Stimulated activated naive CD8-positive, alpha-beta T cell treated with anti-CD3 and anti-CD28 coated beads, Interleukin-15, Interleukin-2, amounts not matched to agents 100 U/mL and 50 U/mL, for 24 hours (primary cell): ENCODE measurements around the gene RASL10A.

Source experiments
- ATAC-seq: fragments of 150-1000 bp; cut with Tn5 transposase; one replicate; pipeline ENCODE4 v1.10.0; 2021
- DNase-seq: peaks from one replicate; pipeline ENCODE4 v3.0.0; 2021

RASL10A gene

DNA sequence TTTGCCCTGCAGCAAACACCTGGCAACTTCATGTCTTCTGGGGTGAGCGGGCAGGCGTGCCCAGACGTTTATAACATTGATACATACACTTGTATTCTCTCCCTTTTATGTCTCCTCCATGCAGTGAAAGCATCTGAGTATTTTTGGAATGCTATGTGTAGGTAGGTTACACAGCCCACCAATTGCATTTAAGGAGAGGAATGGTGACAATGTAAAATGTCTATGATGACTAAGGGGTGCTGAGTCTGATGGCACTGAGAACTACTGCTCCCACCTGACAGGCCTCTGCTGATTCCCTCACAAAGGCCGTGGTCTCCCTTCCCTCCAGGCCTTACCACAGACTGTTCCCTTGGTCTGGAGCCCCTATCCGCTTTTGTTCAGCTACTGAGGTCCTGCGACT, 22.9 kb upstream of the RASL10A start:
- DNase-seq (no peak), ATAC-seq (no peak)

DNA sequence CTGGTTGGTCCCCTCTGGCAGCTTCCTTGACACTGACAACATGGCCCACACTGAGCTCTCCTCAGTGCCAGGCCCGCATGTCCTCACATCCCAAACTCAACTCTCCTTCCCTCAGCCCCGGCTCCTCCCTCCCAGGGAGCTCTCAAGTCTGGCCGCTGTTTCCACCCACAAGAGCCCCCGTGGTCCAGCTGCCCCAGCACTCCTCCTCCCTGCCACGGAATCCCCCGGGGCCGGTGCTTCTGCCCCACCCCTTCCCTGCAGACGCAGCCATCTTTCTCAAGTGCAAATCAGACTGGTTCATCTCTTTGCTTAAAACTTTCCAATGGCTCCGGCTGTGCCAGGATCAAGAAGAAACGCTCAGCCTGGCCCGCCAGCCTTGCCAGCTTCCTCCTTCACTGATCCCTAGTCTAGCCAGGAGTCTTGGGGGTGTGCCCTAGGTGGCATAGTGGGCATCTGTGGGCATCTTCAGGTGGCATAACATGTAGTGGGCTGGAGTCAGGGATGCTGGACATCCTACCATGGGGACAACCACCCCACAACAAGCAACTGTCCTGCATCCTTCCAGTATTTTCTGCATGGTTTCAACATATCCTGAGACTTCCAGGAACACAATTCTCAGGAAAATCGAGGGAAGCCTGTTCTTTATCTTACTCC, 22.3 kb upstream of the RASL10A start:
- no peak for ATAC-seq
- no peak for DNase-seq

DNA sequence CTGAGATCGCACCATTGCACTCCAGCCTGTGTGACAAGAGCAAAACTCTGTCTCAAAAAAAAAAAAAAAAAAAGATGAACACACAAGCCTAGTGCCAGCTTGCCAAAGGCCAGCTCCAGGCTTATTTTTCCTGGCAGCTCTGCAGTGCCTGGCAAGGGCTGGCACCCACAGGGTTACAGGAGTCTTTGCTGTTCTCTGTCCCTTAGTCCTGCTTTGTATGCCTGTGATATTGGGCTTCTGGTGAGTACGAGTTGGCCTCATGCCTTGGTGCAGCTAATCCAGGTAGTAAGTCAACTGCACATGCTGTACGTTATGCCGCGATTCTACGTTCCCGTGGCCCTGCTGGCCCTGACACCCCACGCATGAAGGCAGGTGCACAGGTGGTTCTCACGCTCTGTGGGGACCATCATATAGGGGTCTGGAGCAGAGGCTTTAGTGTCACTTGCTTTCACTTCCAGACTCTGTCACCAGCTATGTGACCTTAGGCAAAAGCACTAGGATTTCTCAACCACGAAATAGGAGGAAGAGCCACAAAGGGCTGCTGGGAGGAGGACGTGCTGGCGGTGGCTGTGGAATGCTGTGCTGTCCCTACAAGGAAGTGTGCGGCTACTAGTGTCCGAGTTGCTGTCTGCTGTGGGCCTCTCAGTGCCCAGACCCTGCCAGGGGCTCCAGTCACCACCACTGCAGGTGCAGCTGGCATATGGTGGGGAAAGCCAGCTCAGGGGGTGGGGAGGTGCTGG, 21.4 kb upstream of the RASL10A start:
- no peak for DNase-seq
- ATAC-seq: no peak

DNA sequence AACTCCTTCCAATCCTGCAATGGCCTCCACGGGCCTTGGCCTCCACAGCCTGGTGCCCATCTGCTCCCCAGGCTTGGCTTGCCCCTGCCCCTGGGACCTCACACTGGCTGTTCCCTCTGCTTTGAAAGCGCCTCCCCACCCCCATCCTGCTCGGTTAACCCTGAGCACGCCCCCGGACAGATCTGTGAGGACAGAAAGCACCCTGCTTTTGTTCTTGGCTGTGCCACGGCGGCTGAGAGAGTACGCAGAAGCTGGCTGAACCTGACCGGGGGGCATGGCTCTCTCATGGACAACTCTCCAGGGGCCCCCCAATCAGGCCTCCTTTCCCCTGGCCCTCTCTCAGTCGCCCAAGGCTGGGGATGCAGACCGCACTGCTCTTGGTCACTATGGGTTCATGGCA, 20.2 kb upstream of the RASL10A start:
- ATAC-seq: no peak

DNA sequence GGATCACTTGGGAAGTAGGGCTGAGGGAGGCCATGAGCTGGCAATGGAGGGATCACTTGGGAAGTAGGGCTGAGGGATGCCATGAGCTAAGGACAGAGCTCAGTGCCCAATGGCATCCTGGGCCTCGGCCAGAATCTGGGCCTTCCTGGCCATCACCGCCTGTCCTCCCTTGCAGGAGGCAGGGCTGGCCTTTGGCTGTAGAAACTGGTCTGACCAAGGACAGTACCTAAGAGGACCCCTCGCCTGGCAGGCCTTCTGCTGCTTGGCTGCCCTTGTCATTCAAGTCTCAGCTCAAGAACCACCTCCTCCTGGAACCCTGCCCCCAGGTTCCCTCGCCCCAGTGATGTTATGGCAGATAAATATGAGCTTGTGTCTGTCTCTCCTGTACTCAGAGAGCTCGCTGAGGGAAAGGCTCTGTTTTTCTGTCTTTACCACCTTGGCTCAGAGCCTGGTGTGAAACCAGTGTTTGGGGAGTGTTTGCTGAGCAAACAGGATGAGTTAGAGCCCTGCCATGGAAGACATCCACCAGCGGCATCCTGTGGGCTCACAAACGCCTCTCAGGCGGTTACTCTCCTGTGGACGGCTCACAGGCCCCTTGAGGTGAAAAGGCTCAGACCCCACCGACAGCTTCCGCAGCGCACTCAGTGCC, 19.3 kb upstream of the RASL10A start:
- DNase-seq: no peak
- no peak for ATAC-seq

More for the DNA sequence above, 20.2 kb upstream of the RASL10A start:
- no peak for DNase-seq

DNA sequence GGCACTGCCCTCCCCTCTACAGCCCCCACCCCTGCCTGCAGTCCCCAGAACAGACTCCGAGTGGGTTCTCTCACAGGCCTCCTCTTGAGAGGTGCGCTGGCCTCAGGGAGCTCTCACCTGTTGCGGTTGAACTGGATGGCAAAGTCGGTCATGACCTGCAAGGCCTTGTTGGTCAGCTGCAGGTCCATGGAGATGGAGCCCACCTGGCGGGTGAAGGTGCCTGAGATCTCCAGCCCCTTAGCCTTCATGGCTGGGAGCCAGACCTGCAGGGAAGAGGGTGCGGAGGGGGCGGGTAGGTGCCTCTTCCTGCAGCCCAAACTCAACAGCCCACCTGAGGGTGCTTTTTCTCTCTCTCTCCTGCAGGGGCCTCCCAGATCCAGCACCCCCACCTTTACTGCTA, 18.7 kb upstream of the RASL10A start:
- no peak for DNase-seq
- ATAC-seq: no peak

DNA sequence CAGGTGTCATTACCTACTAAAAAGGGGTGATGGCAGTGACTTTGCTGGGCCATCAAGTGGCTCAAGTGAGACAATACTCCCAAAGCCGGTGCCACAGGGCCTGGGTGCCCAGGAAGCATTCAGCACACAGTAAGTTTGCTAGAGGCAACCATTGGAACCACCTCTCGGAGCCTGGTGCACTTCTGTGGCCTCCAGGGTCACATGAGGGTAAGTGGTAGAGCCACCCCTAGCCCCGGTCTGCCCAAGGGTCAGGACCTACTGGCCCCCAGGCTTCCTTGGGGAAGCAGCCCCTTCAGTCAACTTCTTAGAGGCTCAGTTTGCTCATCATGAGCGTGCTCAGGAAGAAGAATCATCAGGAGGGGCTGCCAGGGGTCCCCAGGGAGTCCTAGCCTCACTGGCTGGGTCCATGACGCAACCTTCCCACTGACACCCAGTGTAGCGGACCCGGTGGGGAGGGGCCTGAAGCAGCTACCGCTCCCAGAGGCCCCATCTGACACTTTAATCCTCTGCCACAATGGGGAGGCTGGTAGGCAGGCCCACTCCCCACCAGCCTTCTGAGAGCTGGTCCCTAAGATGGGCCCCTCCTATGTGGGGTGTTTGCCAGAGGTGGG, 17.5 kb upstream of the RASL10A start:
- DNase-seq (no peak), ATAC-seq (no peak)

DNA sequence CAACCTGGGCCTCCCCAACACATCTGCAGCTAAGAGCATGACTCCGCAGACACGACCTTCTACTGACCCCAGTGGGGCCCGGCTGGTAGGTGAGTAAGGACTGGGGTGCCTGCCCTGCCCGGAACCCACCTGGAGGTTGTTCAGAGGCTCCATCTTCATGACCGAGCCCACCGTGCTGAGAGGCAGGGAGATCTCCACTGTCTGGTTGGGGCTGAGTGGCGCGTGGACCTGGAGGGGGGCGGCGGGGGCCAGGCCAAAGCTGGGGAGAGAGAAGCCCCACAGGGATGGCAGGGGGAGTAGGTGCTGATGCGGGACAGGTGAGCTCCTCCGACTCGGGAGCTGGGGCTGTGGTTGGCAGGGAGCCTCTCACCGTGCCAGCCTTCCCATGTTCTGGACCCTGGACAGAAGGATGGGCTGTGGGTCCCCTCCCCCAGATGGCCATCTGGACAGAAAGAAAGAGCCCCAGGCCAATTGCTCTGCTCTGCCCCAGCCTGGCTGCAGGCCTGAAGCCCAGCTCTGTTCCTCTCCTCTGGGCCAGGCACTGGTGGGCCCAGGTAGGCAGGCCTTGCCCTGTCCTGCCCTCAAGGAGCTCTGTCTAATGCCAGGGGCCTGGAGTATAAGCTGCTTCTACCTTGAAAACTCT, 16.3 kb upstream of the RASL10A start:
- DNase-seq (no peak), ATAC-seq (no peak)

DNA sequence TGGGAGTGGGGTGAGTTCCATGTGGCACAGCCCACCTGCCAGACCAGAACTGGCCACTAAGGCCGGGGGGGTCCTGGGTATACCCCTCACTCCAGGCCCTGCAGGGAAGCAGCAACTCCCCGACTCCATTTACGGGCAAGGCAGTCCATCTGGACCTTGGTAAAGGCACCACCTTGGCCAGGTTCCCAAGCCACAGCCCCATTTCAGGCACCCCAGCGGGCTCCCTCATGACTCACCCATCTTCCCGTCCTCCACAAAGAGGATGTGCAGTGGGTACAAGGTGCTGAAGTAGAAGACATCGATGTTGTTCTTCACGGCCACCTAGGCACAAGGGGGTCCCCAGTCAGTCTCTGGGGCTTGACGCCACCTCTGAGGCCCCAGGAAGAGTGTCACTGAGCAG, 15.7 kb upstream of the RASL10A start:
- DNase-seq: no peak

DNA sequence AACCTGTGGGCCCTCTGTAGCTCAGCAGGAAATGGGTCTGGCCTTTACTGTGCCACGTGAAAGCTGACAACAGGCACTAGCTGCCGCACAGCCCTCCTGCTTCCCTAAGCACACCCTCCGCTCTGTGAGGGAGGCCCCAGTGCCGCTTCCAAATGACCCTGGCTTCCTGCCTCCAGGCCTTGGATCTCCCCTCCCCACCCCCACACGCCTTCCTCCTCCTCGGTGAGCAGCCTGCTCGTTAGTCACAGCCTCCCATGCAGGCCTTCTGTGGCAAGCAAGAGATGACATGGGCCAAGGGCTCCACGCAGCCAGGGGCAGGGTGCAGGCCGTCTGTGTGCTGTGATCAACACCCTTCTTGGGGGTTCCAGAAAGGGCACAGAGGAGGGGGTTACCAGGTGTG, 15.3 kb upstream of the RASL10A start:
- ATAC-seq: no peak
- DNase-seq: no peak

More for the DNA sequence above, 15.7 kb upstream of the RASL10A start:
- ATAC-seq: no peak

DNA sequence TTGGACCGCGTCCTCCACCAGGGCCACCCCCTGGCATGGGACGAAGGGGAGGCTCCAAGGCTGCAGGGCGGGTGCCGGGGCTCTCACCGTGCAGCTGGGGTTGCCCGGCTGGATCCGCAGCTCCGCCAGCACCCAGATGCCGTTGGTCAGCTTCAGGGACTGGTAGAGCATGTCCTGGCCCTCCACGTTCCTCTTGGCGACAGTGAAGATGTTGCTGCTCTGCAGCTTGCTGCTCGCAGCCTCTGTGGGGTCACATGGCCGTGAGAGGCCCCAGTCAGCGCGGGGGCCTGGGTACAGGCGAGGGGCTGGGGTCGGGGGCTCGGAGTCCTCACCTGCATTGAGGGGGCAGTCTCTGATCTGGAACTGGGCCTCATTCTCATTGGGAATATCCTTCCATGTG, 14.8 kb upstream of the RASL10A start:
- DNase-seq (no peak), ATAC-seq (no peak)

DNA sequence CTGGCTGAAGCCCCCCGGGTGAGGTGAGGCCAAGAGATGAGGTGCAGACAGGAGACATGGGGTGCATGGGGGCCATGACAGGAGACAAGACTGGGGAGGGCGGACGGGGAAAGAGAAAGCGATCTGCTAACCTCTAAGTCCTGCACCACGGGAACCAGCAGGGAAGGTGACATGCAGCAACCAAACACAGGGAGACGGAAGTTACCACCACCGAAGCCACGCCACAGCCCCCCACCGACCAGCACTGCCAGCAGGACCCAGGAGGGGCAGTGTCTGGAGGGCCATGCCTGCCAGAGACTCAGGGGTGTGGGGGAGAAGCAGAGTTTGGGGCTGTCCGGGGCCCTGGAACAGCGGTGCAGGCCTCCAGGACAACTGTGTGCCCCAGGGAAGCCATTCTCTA, 14.1 kb upstream of the RASL10A start:
- no peak for ATAC-seq

DNA sequence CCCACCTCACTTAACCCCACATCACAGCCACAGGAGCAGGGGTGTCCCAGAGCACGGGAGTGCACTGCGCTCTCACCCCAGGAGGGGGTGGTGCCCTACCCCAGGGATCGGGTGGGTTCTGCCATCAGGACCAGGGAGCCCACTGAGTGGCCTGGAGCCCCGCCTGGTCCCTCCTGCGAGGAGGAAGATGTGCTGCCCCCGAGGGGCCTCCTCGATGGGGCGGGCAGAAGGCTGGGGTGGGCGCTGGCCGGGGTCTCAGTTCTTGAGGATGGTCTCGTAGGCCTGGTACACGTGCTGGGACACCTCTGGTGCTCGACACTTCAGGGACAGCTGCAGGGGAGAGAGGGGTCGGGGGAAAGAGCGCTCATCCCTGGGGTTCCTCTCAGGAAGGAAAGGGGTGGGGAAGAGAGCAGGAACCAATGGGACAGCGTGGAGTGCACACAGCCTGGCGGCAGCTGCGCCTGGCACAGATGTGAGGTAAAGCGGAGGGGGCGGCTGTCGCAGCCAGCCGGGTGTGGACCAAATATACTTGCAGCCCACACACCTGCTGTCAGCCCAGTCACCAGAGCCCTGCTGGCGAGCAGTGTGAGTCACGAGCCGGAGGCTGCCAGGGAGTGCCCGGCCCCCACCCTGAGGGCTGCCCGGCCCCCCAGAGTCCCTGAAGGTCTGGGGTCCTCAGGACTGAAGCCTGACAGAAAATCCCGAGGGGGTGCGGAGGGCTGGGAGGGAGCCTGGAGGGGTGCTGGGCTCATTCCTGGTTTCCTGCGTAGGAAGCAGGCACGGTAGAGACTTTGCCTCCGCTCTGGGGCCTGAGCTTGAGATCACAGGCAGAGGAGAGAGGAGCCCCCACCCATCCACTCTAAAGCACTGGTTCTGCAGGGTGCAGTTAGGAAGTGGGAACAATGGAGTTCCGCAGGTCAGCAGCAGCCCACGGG, 13.3 kb upstream of the RASL10A start:
- ATAC-seq (peak; percentile 12), DNase-seq (no peak)

More for the DNA sequence above, 14.1 kb upstream of the RASL10A start:
- no peak for DNase-seq

DNA sequence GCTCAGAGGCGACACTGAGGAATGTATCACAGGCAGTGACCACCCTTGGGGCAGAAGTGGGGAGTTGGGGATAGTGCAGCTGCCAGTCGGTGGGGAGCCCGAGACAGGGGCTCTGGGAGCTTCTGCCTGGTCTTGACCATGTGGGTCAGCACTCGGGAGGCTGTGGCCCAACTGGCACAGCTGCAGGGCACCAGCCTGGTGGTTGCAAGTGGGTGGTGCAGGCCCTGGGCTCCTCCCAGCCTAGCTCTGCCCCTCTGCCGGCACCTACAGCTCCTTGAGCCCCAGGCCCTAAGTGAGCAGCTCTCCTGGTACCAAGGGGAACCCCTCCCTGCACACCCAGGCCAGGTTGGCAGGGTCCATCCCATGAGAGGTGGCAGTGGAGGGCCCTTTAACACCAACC, 12.6 kb upstream of the RASL10A start:
- DNase-seq (no peak), ATAC-seq (no peak)

DNA sequence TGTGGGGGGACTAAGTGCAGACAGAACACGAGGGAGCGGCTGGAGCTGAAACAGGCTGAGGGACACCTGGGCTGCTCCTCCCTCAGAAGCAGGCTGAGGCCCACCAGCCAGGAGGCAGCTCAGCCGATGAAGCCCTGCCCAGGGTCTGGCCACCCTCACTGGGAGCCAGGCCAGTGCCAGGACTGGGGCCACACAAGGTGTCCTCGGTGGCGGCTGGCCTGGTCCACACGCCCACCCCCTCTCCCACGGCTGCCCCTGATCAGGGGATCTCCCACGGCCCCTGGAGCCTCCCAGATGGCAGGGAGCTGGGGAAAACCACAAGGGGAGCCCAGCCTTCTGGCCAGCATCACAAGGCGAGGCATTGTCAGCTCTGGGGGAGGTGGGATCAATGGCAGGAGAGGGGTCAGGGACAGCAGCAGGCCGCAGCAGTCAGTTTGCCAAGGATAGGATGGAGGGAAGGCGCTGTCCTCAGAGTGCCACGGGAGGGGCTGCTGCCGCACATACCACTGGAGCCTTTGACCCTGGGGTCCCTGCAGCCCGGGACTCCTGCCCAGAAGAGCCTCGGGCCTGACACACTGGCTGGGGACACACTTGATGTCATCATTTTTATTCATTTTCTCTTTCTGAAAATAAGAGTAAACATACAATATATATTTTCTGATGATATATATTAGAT, 11.7 kb upstream of the RASL10A start:
- ATAC-seq: no peak
- no peak for DNase-seq

DNA sequence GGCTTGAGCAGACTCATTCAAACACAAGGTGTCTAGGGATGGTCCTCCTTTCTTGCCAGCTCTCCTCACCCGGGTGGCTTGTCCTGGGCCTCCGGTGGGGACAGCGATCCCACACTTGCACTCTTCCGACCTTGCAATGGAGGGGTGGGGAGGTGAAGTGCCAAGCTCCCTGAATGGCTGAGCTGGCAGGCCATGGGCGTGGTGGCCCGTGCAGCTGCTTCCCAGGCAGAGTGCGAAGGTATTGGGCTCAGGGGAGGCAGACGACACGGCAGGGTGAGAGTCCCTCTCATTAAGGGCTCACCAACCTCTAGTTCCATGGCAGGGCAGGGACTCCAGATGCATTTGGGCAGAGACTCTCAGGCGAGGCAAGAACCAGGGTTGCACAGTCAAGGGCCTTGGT, 11.0 kb upstream of the RASL10A start:
- no peak for DNase-seq
- no peak for ATAC-seq

DNA sequence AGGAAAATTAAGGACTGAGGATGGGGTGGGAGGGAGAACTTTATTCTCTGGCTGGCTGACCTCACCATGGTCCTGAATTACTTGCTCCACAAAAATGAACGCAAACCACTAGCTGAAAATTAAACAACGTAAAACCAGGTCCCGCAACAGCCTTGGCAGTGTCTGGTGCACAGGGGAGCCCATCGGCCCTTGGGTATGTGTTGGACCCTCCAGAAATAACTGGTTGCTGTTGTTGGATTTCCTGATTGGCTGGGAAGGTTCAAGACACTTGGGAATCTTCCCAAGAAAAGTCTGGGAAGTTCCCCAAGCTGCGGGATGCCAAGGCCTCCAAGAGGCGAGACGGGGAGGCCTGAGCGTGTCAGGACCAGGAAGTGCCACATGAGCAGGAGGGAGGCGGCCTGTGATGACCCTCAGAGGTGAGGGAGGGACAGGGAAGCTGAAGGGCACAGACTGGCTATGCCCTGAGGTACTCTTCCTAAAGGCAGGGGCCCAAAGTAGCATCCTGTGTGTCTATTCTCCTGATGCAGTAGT, 10.4 kb upstream of the RASL10A start:
- DNase-seq: no peak
- ATAC-seq: no peak

DNA sequence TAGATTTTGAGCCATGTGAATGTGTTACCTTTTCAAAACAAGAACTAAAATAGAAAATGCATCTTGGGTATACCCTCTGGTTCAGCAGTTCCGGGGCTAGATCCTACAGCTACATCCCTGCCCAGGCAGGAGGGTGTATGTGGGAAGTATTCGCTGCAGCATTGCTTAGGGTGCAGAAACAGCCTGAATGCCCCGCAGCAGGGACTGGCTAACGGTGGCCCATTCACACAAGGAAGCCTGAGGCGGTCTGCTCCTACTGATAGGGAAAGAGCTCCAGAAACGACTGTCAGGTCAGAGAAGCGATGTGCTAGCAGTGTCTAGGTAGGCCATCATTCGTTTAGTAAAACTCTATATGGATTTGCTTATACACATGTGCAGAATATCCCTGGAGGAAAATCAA, 9.9 kb upstream of the RASL10A start:
- ATAC-seq (no peak), DNase-seq (no peak)

DNA sequence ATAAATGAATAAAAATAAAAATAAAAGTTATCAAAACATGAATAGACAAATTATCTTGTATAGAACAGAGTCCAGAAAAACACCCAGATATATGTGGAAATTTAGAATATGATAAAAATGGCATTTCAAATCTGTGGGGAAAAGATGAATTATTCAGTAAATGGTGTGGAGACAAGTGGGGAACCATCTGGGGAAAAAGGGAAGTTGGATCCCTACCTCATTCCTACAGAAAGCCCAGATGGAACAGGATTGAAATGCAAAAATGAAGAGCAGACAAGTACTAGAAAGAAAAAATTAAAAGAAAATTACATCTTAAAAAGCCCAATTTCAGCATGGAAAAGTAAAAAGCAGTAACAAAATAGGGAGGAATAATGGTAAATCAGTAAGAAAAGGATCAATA, 8.1 kb upstream of the RASL10A start:
- ATAC-seq (no peak), DNase-seq (no peak)

DNA sequence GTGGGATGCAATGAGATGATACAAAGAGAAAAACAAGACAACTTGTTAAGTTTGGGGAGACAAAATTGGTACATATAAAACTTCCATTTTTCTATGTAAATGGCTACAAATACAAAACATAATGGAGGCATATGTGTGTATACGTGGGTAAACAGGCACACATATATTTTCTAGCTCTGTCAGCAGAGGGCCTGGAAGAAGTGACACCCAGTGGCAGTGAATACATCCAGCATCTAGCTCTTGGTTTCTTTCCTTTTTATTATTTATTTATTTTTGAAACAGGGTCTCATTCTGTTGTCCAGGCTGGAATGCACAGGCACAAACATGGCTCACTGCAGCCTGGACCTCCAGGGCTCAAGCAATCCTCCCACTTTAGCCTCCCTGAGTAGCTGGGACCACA, 5.0 kb upstream of the RASL10A start:
- DNase-seq: no peak
- ATAC-seq: no peak

DNA sequence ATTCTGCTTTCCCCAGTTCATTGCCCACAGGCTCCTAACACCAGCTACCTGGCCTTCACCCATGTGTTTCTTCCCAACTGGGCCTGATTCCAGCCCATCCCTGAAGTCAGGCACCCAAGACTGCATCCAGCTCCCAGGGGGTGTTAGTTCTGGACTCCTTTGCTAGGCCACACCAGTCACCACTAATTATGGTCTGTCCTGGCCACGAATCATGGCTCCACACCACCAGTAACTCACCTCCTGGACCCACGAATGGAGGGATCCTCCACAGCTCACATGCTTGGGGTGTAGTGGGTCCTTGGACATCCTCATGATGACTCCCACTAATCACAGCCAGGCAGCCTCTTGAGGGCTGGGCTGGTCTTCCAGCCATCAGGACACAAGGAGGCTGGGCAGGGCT, 3.6 kb upstream of the RASL10A start:
- DNase-seq (no peak), ATAC-seq (no peak)
